ENCODE measurements around the gene CXCR4.

Gene CXCR4

GRCh38 chr2:136130045-136130444 is 12.1 kb upstream of the CXCR4 start:
- H3K4me1 ChIP-seq, result peaks cover 55 to 100% (median 93%) of the 10 kb centered on the region in 10 experiments
- no peak overlapping the region for H3K4me3 ChIP-seq
- peaks cover 0 to 40% (median 9%) of the 10 kb centered on the region in 11 experiments; a peak in 12 of 22 replicates for H3K27me3 ChIP-seq
- no peak for TF ChIP-seq Cebpa-rat (IDR thresholded peaks at IDR 0.05)
- peak overlapping the region in 1 of 11 experiments; percentile 47; a peak in 2 of 22 replicates for H3K9ac ChIP-seq
- H3K36me3 ChIP-seq, result no peaks in the 10 kb centered on the region
- peak overlapping the region in 3 of 11 experiments; percentile 1 to 86 (median 24); a peak in 6 of 22 replicates for H3K27ac ChIP-seq
- peak overlapping the region in 9 of 11 experiments; percentile 80 to 97 (median 89); a peak in 19 of 22 replicates for H3K4me2 ChIP-seq
- no peaks in the 10 kb centered on the region for H4K20me1 ChIP-seq
- H3K9me3 ChIP-seq (replicated peaks in 1 of 11), result peaks cover 0 to 3% (median 0%) of the 10 kb centered on the region in 11 experiments; a peak in 1 of 22 replicates

- peak overlapping the region in 1 of 11 experiments; percentile 47; a peak in 2 of 22 replicates for H3K9ac ChIP-seq
- TF ChIP-seq Cebpa-rat (IDR thresholded peaks at IDR 0.05), result no peak
- H3K36me3 ChIP-seq, result no peaks in the 10 kb centered on the region
- H3K4me1 ChIP-seq, result peaks cover 53 to 100% (median 93%) of the 10 kb centered on the region in 10 experiments
- peaks cover 0 to 44% (median 9%) of the 10 kb centered on the region in 11 experiments; a peak in 12 of 22 replicates for H3K27me3 ChIP-seq
- H4K20me1 ChIP-seq, result no peaks in the 10 kb centered on the region
- no peak overlapping the region for H3K4me3 ChIP-seq
- H3K4me2 ChIP-seq, result peak overlapping the region in 9 of 11 experiments; percentile 80 to 97 (median 89); a peak in 18 of 22 replicates
- H3K27ac ChIP-seq, result peak overlapping the region in 4 of 11 experiments; percentile 1 to 86 (median 14); a peak in 7 of 22 replicates
- H3K9me3 ChIP-seq (replicated peaks in 1 of 11), result peaks cover 0 to 3% (median 0%) of the 10 kb centered on the region in 11 experiments; a peak in 1 of 22 replicates
These were observed 11.7 kb upstream of the CXCR4 start for GRCh38 chr2:136129601-136130000.

GRCh38 chr2:136128905-136129304 is 11.0 kb upstream of the CXCR4 start:
- H3K36me3 ChIP-seq, result no peaks in the 10 kb centered on the region
- peaks cover 0 to 49% (median 9%) of the 10 kb centered on the region in 11 experiments; a peak in 12 of 22 replicates for H3K27me3 ChIP-seq
- H3K9ac ChIP-seq, result no peak overlapping the region; a peak in 1 of 22 replicates
- TF ChIP-seq Cebpa-rat (IDR thresholded peaks at IDR 0.05), result no peak
- no peaks in the 10 kb centered on the region for H4K20me1 ChIP-seq
- H3K9me3 ChIP-seq (replicated peaks in 1 of 11), result peaks cover 0 to 3% (median 0%) of the 10 kb centered on the region in 11 experiments; a peak in 1 of 22 replicates
- H3K27ac ChIP-seq, result peak overlapping the region in 1 of 11 experiments; percentile 86; a peak in 1 of 22 replicates
- no peak overlapping the region for H3K4me3 ChIP-seq
- peaks cover 47 to 100% (median 93%) of the 10 kb centered on the region in 10 experiments for H3K4me1 ChIP-seq
- H3K4me2 ChIP-seq, result peak overlapping the region in 9 of 11 experiments; percentile 80 to 97 (median 89); a peak in 15 of 22 replicates

GRCh38 chr2:136128366-136128765 is 10.4 kb upstream of the CXCR4 start:
- no peaks in the 10 kb centered on the region for H3K36me3 ChIP-seq
- peaks cover 0 to 3% (median 0%) of the 10 kb centered on the region in 11 experiments; a peak in 1 of 22 replicates for H3K9me3 ChIP-seq (replicated peaks in 1 of 11)
- no peak overlapping the region for H3K4me3 ChIP-seq
- peaks cover 0 to 49% (median 9%) of the 10 kb centered on the region in 11 experiments; a peak in 12 of 22 replicates for H3K27me3 ChIP-seq
- peak overlapping the region in 7 of 11 experiments; percentile 69 to 93 (median 84); a peak in 11 of 22 replicates for H3K4me2 ChIP-seq
- TF ChIP-seq Cebpa-rat (IDR thresholded peaks at IDR 0.05), result no peak
- no peaks in the 10 kb centered on the region for H4K20me1 ChIP-seq
- H3K9ac ChIP-seq, result no peak overlapping the region
- no peak overlapping the region for H3K27ac ChIP-seq
- peaks cover 42 to 100% (median 89%) of the 10 kb centered on the region in 10 experiments for H3K4me1 ChIP-seq

GRCh38 chr2:136127356-136127755 is 9.4 kb upstream of the CXCR4 start:
- no peak overlapping the region for H3K9ac ChIP-seq
- H3K4me3 ChIP-seq, result no peak overlapping the region
- no peaks in the 10 kb centered on the region for H3K36me3 ChIP-seq
- no peaks in the 10 kb centered on the region for H4K20me1 ChIP-seq
- no peak for TF ChIP-seq Cebpa-rat (IDR thresholded peaks at IDR 0.05)
- H3K27me3 ChIP-seq, result peaks cover 0 to 49% (median 9%) of the 10 kb centered on the region in 11 experiments; a peak in 12 of 22 replicates
- H3K4me1 ChIP-seq, result peaks cover 41 to 96% (median 80%) of the 10 kb centered on the region in 10 experiments
- H3K4me2 ChIP-seq, result peak overlapping the region in 10 of 11 experiments; percentile 3 to 88 (median 80); a peak in 18 of 22 replicates
- H3K27ac ChIP-seq, result no peak overlapping the region
- peaks cover 0 to 3% (median 0%) of the 10 kb centered on the region in 11 experiments; a peak in 1 of 22 replicates for H3K9me3 ChIP-seq (replicated peaks in 1 of 11)

- Histone ChIP-seq H3K9me3 (replicated peaks in 1 of 11) (peaks cover 0 to 3% (median 0%) of the 10 kb centered on the region in 11 experiments; a peak in 1 of 22 replicates), H3K4me1 (peaks cover 34 to 88% (median 72%) of the 10 kb centered on the region in 10 experiments), H3K36me3 (no peaks in the 10 kb centered on the region), H4K20me1 (no peaks in the 10 kb centered on the region), H3K27ac (no peak overlapping the region), H3K9ac (0 out of 22 replicates have a peak overlapping the region, but pooled peaks of 2 of the 11 experiments have one; percentile 4 to 21), H3K4me3 (no peak overlapping the region), H3K27me3 (peaks cover 0 to 49% (median 9%) of the 10 kb centered on the region in 11 experiments; a peak in 12 of 22 replicates), H3K4me2 (peak overlapping the region; percentile 58 to 88 (median 81))
- TF ChIP-seq Cebpa-rat (IDR thresholded peaks at IDR 0.05), result no peak
These were observed 8.5 kb upstream of the CXCR4 start for GRCh38 chr2:136126421-136126926.

GRCh38 chr2:136126021-136126420 is 8.1 kb upstream of the CXCR4 start:
- H3K4me1 ChIP-seq, result peaks cover 33 to 83% (median 70%) of the 10 kb centered on the region in 10 experiments
- peak overlapping the region in 2 of 11 experiments; percentile 6 to 21; a peak in 3 of 22 replicates for H3K9ac ChIP-seq
- H3K27me3 ChIP-seq, result peaks cover 0 to 49% (median 9%) of the 10 kb centered on the region in 11 experiments; a peak in 12 of 22 replicates

GRCh38 chr2:136125236-136125635 is 7.3 kb upstream of the CXCR4 start:
- Histone ChIP-seq H3K4me3 (no peak overlapping the region), H3K4me2 (peak overlapping the region; percentile 58 to 88 (median 81); a peak in 21 of 22 replicates)

More at GRCh38 chr2:136126021-136126420, 8.1 kb upstream of the CXCR4 start:
- peaks cover 0 to 3% (median 0%) of the 10 kb centered on the region in 11 experiments; a peak in 1 of 22 replicates for H3K9me3 ChIP-seq (replicated peaks in 1 of 11)
- H3K4me2 ChIP-seq, result peak overlapping the region; percentile 58 to 88 (median 81)
- 0 out of 20 replicates have a peak overlapping the region, but pooled peaks of 1 of the 10 experiments have one; percentile 5 for H3K4me3 ChIP-seq
- no peaks in the 10 kb centered on the region for H3K36me3 ChIP-seq
- H4K20me1 ChIP-seq, result no peaks in the 10 kb centered on the region
- TF ChIP-seq Cebpa-rat (IDR thresholded peaks at IDR 0.05), result no peak
- H3K27ac ChIP-seq, result no peak overlapping the region; a peak in 1 of 22 replicates

More at GRCh38 chr2:136125236-136125635, 7.3 kb upstream of the CXCR4 start:
- Histone ChIP-seq H4K20me1 (no peaks in the 10 kb centered on the region), H3K27me3 (peaks cover 0 to 45% (median 8%) of the 10 kb centered on the region in 11 experiments; a peak in 12 of 22 replicates), H3K4me1 (peaks cover 33 to 78% (median 64%) of the 10 kb centered on the region in 10 experiments), H3K27ac (no peak overlapping the region), H3K36me3 (no peaks in the 10 kb centered on the region), H3K9ac (no peak overlapping the region), H3K9me3 (replicated peaks in 1 of 11) (peaks cover 0 to 3% (median 0%) of the 10 kb centered on the region in 11 experiments; a peak in 1 of 22 replicates)
- no peak for TF ChIP-seq Cebpa-rat (IDR thresholded peaks at IDR 0.05)

Data from BLaER1 treated with 17β-estradiol and CSF1 and Interleukin-3, amounts not matched to agents 10 nM and 100 nM (cell line).